Measurements from ENCODE around the gene AMH. TPM values are rescaled to one million over a fixed set of nuclear protein-coding genes. Genes with fewer than 3 reads are reported as not detected.

Gene AMH
- polyA plus RNA-seq, 1 donor (not counting 4 experiments of a cell fraction or from before 2014, with no cell fraction given) = 0.07 TPM

- DNase-seq (ENCODE audit: low read depth, low spot score) (no peak), FAIRE-seq (no peak)
- Histone ChIP-seq H3K4me2 (ENCODE audit: control insufficient read depth, extremely low read depth, insufficient read depth, low read depth, low read length) (no peak overlapping the region), H3K4me3 (ENCODE audit: control insufficient read depth in 2 of 3, extremely low read depth in 1 of 3, insufficient read depth in 2 of 3, low read depth in 1 of 3, low read length in 3 of 3) (no peak overlapping the region), H4K20me1 (ENCODE audit: control insufficient read depth, extremely low read depth, insufficient read depth, low read length) (no peaks in the 10 kb centered on the region), H3K9me1 (ENCODE audit: control insufficient read depth, extremely low read depth, insufficient read depth, low read length) (no peaks in the 10 kb centered on the region), H3K27ac (ENCODE audit: control insufficient read depth, insufficient read depth, low read length) (no peak overlapping the region), H3K79me2 (ENCODE audit: control insufficient read depth, insufficient read depth, low read length) (no peaks in the 10 kb centered on the region), H3K27me3 (ENCODE audit: control insufficient read depth, extremely low read depth, insufficient read depth, low read length) (peaks cover 49% of the 10 kb centered on the region), H3K4me1 (ENCODE audit: control insufficient read depth, extremely low read depth, insufficient read depth, low read length) (no peaks in the 10 kb centered on the region), H3K9ac (ENCODE audit: control insufficient read depth, extremely low read depth, insufficient read depth, low read length) (no peak overlapping the region), H3K36me3 (ENCODE audit: control insufficient read depth in 2 of 2, extremely low read depth in 1 of 2, insufficient read depth in 2 of 2, low read length in 2 of 2) (no peaks in the 10 kb centered on the region), H2AFZ (ENCODE audit: control insufficient read depth, low read length) (no peak overlapping the region), H3K9me3 (ENCODE audit: control insufficient read depth, low read depth, low read length) (no peaks in the 10 kb centered on the region)
- dilution Hi-C loops (cut with MboI; ENCODE audit: extremely low pct_ligation_motif_present, low sequenced_read_pairs) = no loop called here
- TF ChIP-seq EZH2 (IDR thresholded peaks at IDR 0.05; ENCODE audit: low read length) (no peak), CTCF (optimal IDR thresholded peaks at IDR 0.05 in 1 of 3, IDR thresholded peaks at IDR 0.05 in 1 of 3, conservative IDR thresholded peaks at IDR 0.05 in 1 of 3; ENCODE audit: extremely low read depth in 1 of 3, insufficient read depth in 2 of 3, low read length in 3 of 3) (no peak)
Measured at GRCh38 chr19:2287585-2288337, 38.6 kb downstream of the AMH start.

- Histone ChIP-seq H3K9me1 (ENCODE audit: control insufficient read depth, extremely low read depth, insufficient read depth, low read length) (no peaks in the 10 kb centered on the region), H3K27me3 (ENCODE audit: control insufficient read depth, extremely low read depth, insufficient read depth, low read length) (peaks cover 55% of the 10 kb centered on the region)
- FAIRE-seq = no peak
Measured at GRCh38 chr19:2288338-2288817, 39.3 kb downstream of the AMH start.

More at GRCh38 chr19:2288338-2288817, 39.3 kb downstream of the AMH start:
- H3K4me3 ChIP-seq (ENCODE audit: control insufficient read depth in 2 of 3, extremely low read depth in 1 of 3, insufficient read depth in 2 of 3, low read depth in 1 of 3, low read length in 3 of 3) = no peak overlapping the region
- dilution Hi-C loops (cut with MboI; ENCODE audit: extremely low pct_ligation_motif_present, low sequenced_read_pairs) = no loop called here
- no peaks in the 10 kb centered on the region for H3K9me3 ChIP-seq (ENCODE audit: control insufficient read depth, low read depth, low read length)
- no peaks in the 10 kb centered on the region for H3K4me1 ChIP-seq (ENCODE audit: control insufficient read depth, extremely low read depth, insufficient read depth, low read length)
- no peaks in the 10 kb centered on the region for H3K79me2 ChIP-seq (ENCODE audit: control insufficient read depth, insufficient read depth, low read length)
- H3K36me3 ChIP-seq (ENCODE audit: control insufficient read depth in 2 of 2, extremely low read depth in 1 of 2, insufficient read depth in 2 of 2, low read length in 2 of 2) = no peaks in the 10 kb centered on the region
- no peak overlapping the region for H3K4me2 ChIP-seq (ENCODE audit: control insufficient read depth, extremely low read depth, insufficient read depth, low read depth, low read length)
- no peak overlapping the region for H3K27ac ChIP-seq (ENCODE audit: control insufficient read depth, insufficient read depth, low read length)
- H3K9ac ChIP-seq (ENCODE audit: control insufficient read depth, extremely low read depth, insufficient read depth, low read length) = no peak overlapping the region
- H4K20me1 ChIP-seq (ENCODE audit: control insufficient read depth, extremely low read depth, insufficient read depth, low read length) = no peaks in the 10 kb centered on the region
- H2AFZ ChIP-seq (ENCODE audit: control insufficient read depth, low read length) = no peak overlapping the region
- TF ChIP-seq EZH2 (IDR thresholded peaks at IDR 0.05; ENCODE audit: low read length) = no peak
- TF ChIP-seq CTCF (optimal IDR thresholded peaks at IDR 0.05 in 1 of 3, IDR thresholded peaks at IDR 0.05 in 1 of 3, conservative IDR thresholded peaks at IDR 0.05 in 1 of 3; ENCODE audit: extremely low read depth in 1 of 3, insufficient read depth in 2 of 3, low read length in 3 of 3) = no peak
- DNase-seq (ENCODE audit: low read depth, low spot score) = no peak

Data from keratinocyte (primary cell).